H1 (cell line): ENCODE data around the gene CNOT6. TPM values are rescaled to one million over a fixed set of nuclear protein-coding genes. Genes with fewer than 3 reads are reported as not detected.

Experiments
- CTCF ChIA-PET: fragments of 300-600 bp; sonication (Branson Sonifier 250); formaldehyde crosslinking; loops from one replicate; lab custom pipeline; 2021; ENCODE audit not compliant: partially characterized antibody; lab: Charles Lee
- POLR2A ChIA-PET: fragments of 300-600 bp; sonication (Branson Sonifier 250); formaldehyde crosslinking; loops from one replicate; lab custom pipeline; 2021; ENCODE audit warnings: inconsistent platforms; ENCODE audit not compliant: partially characterized antibody; lab: Charles Lee
- DNase-seq, 2 experiments: peaks; one replicate each; pipeline versions ENCODE4 v3.0.0 to v3.0.0-alpha.2; 2010 to 2022; ENCODE audit warnings: low spot score in 2 of 2, low read depth in 1 of 2, mixed read lengths in 1 of 2
- FAIRE-seq: peaks from 2 replicates; lab custom pipeline; 2011; peaks lifted over from hg19 to GRCh38; lab: Jason Lieb, UNC
- H2AFZ ChIP-seq: 2 replicates; pipeline ENCODE4 v1.8.1; 2012; ENCODE audit warnings: low read length, inconsistent platforms
- H2AK5ac ChIP-seq: 2 replicates; pipeline ENCODE4 v1.6.1; 2013; ENCODE audit warnings: low read depth, low read length
- H2BK120ac ChIP-seq: replicated peaks from 2 replicates; pipeline ENCODE3; 2013; ENCODE audit warnings: low read depth, low read length, inconsistent platforms
- H2BK12ac ChIP-seq: 2 replicates; pipeline ENCODE4 v1.6.1; 2013; ENCODE audit warnings: low read depth, low read length
- H2BK15ac ChIP-seq: 2 replicates; pipeline ENCODE4 v1.6.1; 2013; ENCODE audit warnings: low read length
- H2BK20ac ChIP-seq: 2 replicates; pipeline ENCODE4 v1.6.1; 2013; ENCODE audit warnings: low read length
- H2BK5ac ChIP-seq: 2 replicates; pipeline ENCODE4 v1.6.1; 2013; ENCODE audit warnings: low read depth, low read length
- H3K14ac ChIP-seq: 2 replicates; pipeline ENCODE4 v1.6.1; 2013; ENCODE audit warnings: inconsistent platforms; ENCODE audit not compliant: insufficient read length
- H3K18ac ChIP-seq: 2 replicates; pipeline ENCODE4 v1.6.1; 2013; ENCODE audit warnings: low read length; ENCODE audit errors: extremely low read depth
- H3K23ac ChIP-seq: 2 replicates; pipeline ENCODE4 v1.6.1; 2013; ENCODE audit warnings: inconsistent platforms; ENCODE audit not compliant: insufficient read length
- H3K23me2 ChIP-seq: 2 replicates; pipeline ENCODE4 v1.6.1; 2013; ENCODE audit warnings: low read depth, low read length
- H3K27ac ChIP-seq: 2 replicates; pipeline ENCODE4 v1.6.1; 2011; ENCODE audit warnings: low read depth, low read length, inconsistent platforms
- H3K27me3 ChIP-seq, 4 experiments: replicated peaks in 1 of 4; 1 replicate in 1 of 4; 2 replicates in 3 of 4; pipeline versions ENCODE4 v1.6.1 to v1.8.1; 2011 to 2013; ENCODE audit warnings: low read length in 3 of 4, mild to moderate bottlenecking in 3 of 4, inconsistent platforms in 2 of 4, mixed read lengths in 2 of 4, moderate library complexity in 1 of 4; ENCODE audit not compliant: control insufficient read depth in 3 of 4, insufficient read depth in 3 of 4; ENCODE audit errors: extremely low read depth in 1 of 4
- H3K36me3 ChIP-seq, 4 experiments: 2 replicates each; pipeline versions ENCODE4 v1.6.1 to v1.8.1; 2011 to 2013; ENCODE audit warnings: mild to moderate bottlenecking in 4 of 4, low read length in 3 of 4, moderate library complexity in 2 of 4, control low read depth in 1 of 4, inconsistent platforms in 1 of 4; ENCODE audit not compliant: insufficient read depth in 4 of 4, control insufficient read depth in 2 of 4
- H3K4ac ChIP-seq: replicated peaks from 2 replicates; pipeline ENCODE3; 2013; ENCODE audit warnings: low read length, low read depth, mixed read lengths, inconsistent platforms; ENCODE audit not compliant: insufficient read length
- H3K4me1 ChIP-seq, 4 experiments: replicated peaks in 1 of 4; 1 replicate in 1 of 4; 2 replicates in 3 of 4; pipeline versions ENCODE4 v1.6.1 to v1.8.1; 2011 to 2013; ENCODE audit warnings: low read length in 3 of 4, inconsistent platforms in 2 of 4, mixed read lengths in 1 of 4; ENCODE audit not compliant: insufficient read depth in 4 of 4, control insufficient read depth in 3 of 4
- H3K4me2 ChIP-seq, 2 experiments: 2 replicates each; pipeline versions ENCODE4 v1.6.1 to v1.8.1; 2011 to 2013; ENCODE audit warnings: low read depth in 2 of 2, low read length in 2 of 2, control low read depth in 1 of 2, inconsistent platforms in 1 of 2, mild to moderate bottlenecking in 1 of 2; ENCODE audit not compliant: insufficient read depth in 1 of 2
- H3K4me3 ChIP-seq, 4 experiments: fragments of 200-600, 300-600 bp in 1 of 4; sonication (generic), shearing (Covaris generic), sonication (Bioruptor Twin) in 1 of 4; 2 replicates each; pipeline versions ENCODE4 v1.5.1 to v1.8.1; 2011 to 2016; ENCODE audit warnings: low read length in 4 of 4, low read depth in 3 of 4, control low read depth in 2 of 4, inconsistent platforms in 2 of 4, mild to moderate bottlenecking in 2 of 4, mixed read lengths in 1 of 4, moderate library complexity in 1 of 4; ENCODE audit not compliant: insufficient read depth in 2 of 4; ENCODE audit errors: extremely low read depth in 1 of 4
- H3K56ac ChIP-seq: replicated peaks from 2 replicates; pipeline ENCODE3; 2013; ENCODE audit warnings: low read depth, mild to moderate bottlenecking, mixed read lengths, low read length, inconsistent platforms; ENCODE audit not compliant: insufficient read length
- H3K79me1 ChIP-seq: 2 replicates; pipeline ENCODE4 v1.6.1; 2013; ENCODE audit warnings: low read depth, low read length, control low read depth
- H3K79me2 ChIP-seq, 2 experiments: 2 replicates each; pipeline versions ENCODE4 v1.6.1 to v1.8.1; 2012 to 2013; ENCODE audit warnings: low read length in 2 of 2, mild to moderate bottlenecking in 2 of 2, inconsistent platforms in 1 of 2; ENCODE audit not compliant: insufficient read depth in 2 of 2, control insufficient read depth in 1 of 2
- H3K9ac ChIP-seq, 4 experiments: replicated peaks in 1 of 4; 1 replicate in 1 of 4; 2 replicates in 3 of 4; pipeline versions ENCODE4 v1.6.1 to v1.8.1; 2011 to 2013; ENCODE audit warnings: low read depth in 3 of 4, low read length in 3 of 4, control low read depth in 2 of 4, mild to moderate bottlenecking in 2 of 4, moderate library complexity in 2 of 4, inconsistent platforms in 1 of 4; ENCODE audit errors: extremely low read depth in 1 of 4
- H3K9me3 ChIP-seq, 2 experiments: 2 replicates each; pipeline versions ENCODE4 v1.6.1 to v1.8.1; 2012 to 2013; ENCODE audit warnings: mild to moderate bottlenecking in 2 of 2, moderate library complexity in 2 of 2, control low read depth in 1 of 2, inconsistent platforms in 1 of 2, low read depth in 1 of 2, low read length in 1 of 2, mixed read lengths in 1 of 2; ENCODE audit not compliant: insufficient read depth in 2 of 2
- H4K20me1 ChIP-seq, 2 experiments: replicated peaks in 1 of 2; 2 replicates each; pipeline versions ENCODE3 to v1.8.1; 2011 to 2013; ENCODE audit warnings: inconsistent platforms in 2 of 2, low read length in 2 of 2, mild to moderate bottlenecking in 1 of 2; ENCODE audit not compliant: insufficient read depth in 2 of 2, control insufficient read depth in 1 of 2
- H4K5ac ChIP-seq: 2 replicates; pipeline ENCODE4 v1.6.1; 2013; ENCODE audit warnings: low read length, low read depth, mixed read lengths, inconsistent platforms; ENCODE audit not compliant: insufficient read length
- H4K8ac ChIP-seq: 2 replicates; pipeline ENCODE4 v1.8.0; 2013; ENCODE audit warnings: mild to moderate bottlenecking, moderate library complexity, low read length, inconsistent platforms; ENCODE audit not compliant: insufficient read depth; ENCODE audit errors: extremely low read depth
- H4K91ac ChIP-seq: replicated peaks from 2 replicates; pipeline ENCODE3; 2013; ENCODE audit warnings: low read length, mixed read lengths, inconsistent platforms; ENCODE audit not compliant: insufficient read length
- CREB1 ChIP-seq: IDR thresholded peaks from 2 replicates; pipeline ENCODE4 v1.6.1; 2012; ENCODE audit warnings: inconsistent platforms
- RAD21 ChIP-seq, 2 experiments: IDR thresholded peaks in 1 of 2; conservative IDR thresholded peaks in 1 of 2; 2 replicates each; pipeline ENCODE4 v1.6.1; 2011; ENCODE audit warnings: low read depth in 2 of 2, low read length in 2 of 2, improper control_type of control experiment in 1 of 2, inconsistent platforms in 1 of 2, mild to moderate bottlenecking in 1 of 2, moderate library complexity in 1 of 2
- WGBS, 2 experiments: shearing (Covaris generic) in 1 of 2; methylation state at CpG; one replicate each; pipeline versions ENCODE4 v1.1.6 to v1.1.7; 2013 to 2015; ENCODE audit warnings: low lambda C conversion rate in 2 of 2, mixed read lengths in 2 of 2, inconsistent platforms in 1 of 2, low coverage in 1 of 2, missing lambda C conversion rate in 1 of 2; ENCODE audit not compliant: insufficient replicate concordance in 2 of 2, insufficient coverage in 1 of 2, insufficient read length in 1 of 2; ENCODE audit errors: extremely low coverage in 1 of 2, missing lambda C conversion rate in 1 of 2; 5-methylcytosine and 5-hydroxymethylcytosine counted together
- polyA plus RNA-seq, 7 experiments: library from polyadenylated mRNA; depleted of rRNA in 3 of 7; stranded (reverse) in 5 of 7; unstranded in 2 of 7; fragments of >200 nt in 5 of 7; fragments of 200-250 nt in 2 of 7; gene quantifications; 1 replicate in 5 of 7; 2 replicates in 1 of 7; 4 replicates in 1 of 7; pipeline versions ENCODE4 v1.2.1 to v1.2.3, GENCODE V29; 2011 to 2013; ENCODE audit warnings: missing spikeins in 2 of 7, mixed read lengths in 2 of 7
- total RNA-seq: library from RNA; stranded (reverse); fragmentation: NEBNext Ultra II Directional; extraction: Animal tissue kit (Norgen Biotek cat#: 25700); gene quantifications from 2 replicates; pipeline ENCODE4 v1.2.1, GENCODE V29; 2021
- TF ChIP-seq, protein P1 (sequence below), 3 experiments: IDR thresholded peaks; 1 replicate in 2 of 3; 2 replicates in 1 of 3; pipeline versions ENCODE4 v1.5.1 to v1.6.1; 2011; ENCODE audit warnings: low read length in 3 of 3, mild to moderate bottlenecking in 3 of 3, inconsistent platforms in 2 of 3, low read depth in 1 of 3, moderate library complexity in 1 of 3; ENCODE audit not compliant: insufficient read depth in 1 of 3; ENCODE audit errors: control extremely low read depth in 1 of 3

The CNOT6 gene
- total and polyA plus RNA-seq, 2 of the 8 experiments (the other 6 are each of a cell fraction or from before 2014, with no cell fraction given) = 10.7 to 45.4 TPM

DNA sequence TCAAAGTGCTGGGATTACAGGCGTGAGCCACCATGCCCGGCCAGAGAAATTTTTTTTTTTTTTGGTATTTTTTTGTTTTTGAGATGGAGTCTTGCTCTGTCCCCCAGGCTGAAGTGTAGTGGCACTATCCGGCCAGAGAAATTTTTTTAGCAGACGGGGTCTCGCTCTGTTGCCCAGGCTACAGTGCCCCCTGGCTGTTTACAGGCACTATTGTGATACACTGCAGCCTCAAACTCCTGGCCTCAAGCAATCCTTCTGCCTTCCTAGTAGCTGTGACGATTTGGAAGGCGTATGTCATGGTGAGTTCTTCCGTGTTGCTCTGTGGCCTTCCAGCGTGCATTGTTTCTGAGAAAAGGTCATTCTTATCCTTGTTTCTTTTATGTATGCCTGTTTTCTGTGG is 47.5 kb downstream of the CNOT6 start:
- H2AFZ ChIP-seq = no peak overlapping the region
- no peak overlapping the region for H2BK12ac ChIP-seq
- no peak overlapping the region for H3K4me2 ChIP-seq
- H3K4me3 ChIP-seq = no peak overlapping the region
- no peak overlapping the region for H2BK120ac ChIP-seq
- H3K14ac ChIP-seq = no peak overlapping the region
- no peak overlapping the region for H3K27ac ChIP-seq
- no peak overlapping the region for H3K4ac ChIP-seq
- no peaks in the 10 kb centered on the region for H3K27me3 ChIP-seq
- no peaks in the 10 kb centered on the region for H3K23me2 ChIP-seq
- H2BK15ac ChIP-seq = no peak overlapping the region
- H3K4me1 ChIP-seq = no peaks in the 10 kb centered on the region
- DNase-seq (no peak), FAIRE-seq (no peak)
- no peak overlapping the region for H3K9ac ChIP-seq
- peak in 1 of 2 experiments; percentile 10; a peak in 2 of 4 replicates for TF ChIP-seq RAD21 (IDR thresholded peaks at IDR 0.05 in 1 of 2, conservative IDR thresholded peaks at IDR 0.05 in 1 of 2; ENCODE audit: low read depth in 2 of 2, low read length in 2 of 2)
- TF ChIP-seq CREB1 = no peak
- TF ChIP-seq, protein P1, sequence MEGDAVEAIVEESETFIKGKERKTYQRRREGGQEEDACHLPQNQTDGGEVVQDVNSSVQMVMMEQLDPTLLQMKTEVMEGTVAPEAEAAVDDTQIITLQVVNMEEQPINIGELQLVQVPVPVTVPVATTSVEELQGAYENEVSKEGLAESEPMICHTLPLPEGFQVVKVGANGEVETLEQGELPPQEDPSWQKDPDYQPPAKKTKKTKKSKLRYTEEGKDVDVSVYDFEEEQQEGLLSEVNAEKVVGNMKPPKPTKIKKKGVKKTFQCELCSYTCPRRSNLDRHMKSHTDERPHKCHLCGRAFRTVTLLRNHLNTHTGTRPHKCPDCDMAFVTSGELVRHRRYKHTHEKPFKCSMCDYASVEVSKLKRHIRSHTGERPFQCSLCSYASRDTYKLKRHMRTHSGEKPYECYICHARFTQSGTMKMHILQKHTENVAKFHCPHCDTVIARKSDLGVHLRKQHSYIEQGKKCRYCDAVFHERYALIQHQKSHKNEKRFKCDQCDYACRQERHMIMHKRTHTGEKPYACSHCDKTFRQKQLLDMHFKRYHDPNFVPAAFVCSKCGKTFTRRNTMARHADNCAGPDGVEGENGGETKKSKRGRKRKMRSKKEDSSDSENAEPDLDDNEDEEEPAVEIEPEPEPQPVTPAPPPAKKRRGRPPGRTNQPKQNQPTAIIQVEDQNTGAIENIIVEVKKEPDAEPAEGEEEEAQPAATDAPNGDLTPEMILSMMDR (IDR thresholded peaks at IDR 0.05; ENCODE audit: control extremely low read depth in 1 of 3, insufficient read depth in 1 of 3, low read depth in 1 of 3, low read length in 3 of 3) = 0 out of 4 replicates have a peak, but pooled peaks of 1 of the 3 experiments have one; percentile 15
- H2BK20ac ChIP-seq = no peak overlapping the region
- POLR2A ChIA-PET = no interaction called here
- peaks cover 0 to 3% of the 10 kb centered on the region in 2 experiments for H4K20me1 ChIP-seq
- no peak overlapping the region for H4K5ac ChIP-seq
- H3K9me3 ChIP-seq = no peaks in the 10 kb centered on the region
- peaks cover 0 to 23% (median 9%) of the 10 kb centered on the region in 4 experiments; a peak in 4 of 8 replicates for H3K36me3 ChIP-seq
- H4K8ac ChIP-seq = no peak overlapping the region
- H3K18ac ChIP-seq = no peak overlapping the region
- peaks cover 2% of the 10 kb centered on the region; the same call in 1 of the 2 replicates for H3K79me1 ChIP-seq
- CTCF ChIA-PET = interaction anchor here (0.6 to 0.9 kb wide), 2 partner anchors 65 to 102 kb away, joined by 3 read pairs; no protein-coding TSS in a partner anchor
- peaks cover 3 to 85% of the 10 kb centered on the region in 2 experiments; a peak in 2 of 4 replicates for H3K79me2 ChIP-seq
- H4K91ac ChIP-seq = no peak overlapping the region
- no peak overlapping the region for H2BK5ac ChIP-seq
- WGBS, 2 experiments = 80% methylated on average over 9 of the region's 9 CpGs; no CpG with 5 or more reads in 1 of the 2 experiments
- H3K56ac ChIP-seq = no peak overlapping the region
- no peak overlapping the region for H3K23ac ChIP-seq
- H2AK5ac ChIP-seq = no peak overlapping the region
